GM12801 (cell line): ENCODE data around the gene DYTN.

Source experiments
- TF ChIP-seq, protein P1 (sequence below): IDR thresholded peaks from one replicate; pipeline ENCODE4 v1.5.1; 2011; ENCODE audit warnings: control low read depth; ENCODE audit not compliant: insufficient read length; ENCODE audit errors: extremely low read depth

The DYTN gene

DNA sequence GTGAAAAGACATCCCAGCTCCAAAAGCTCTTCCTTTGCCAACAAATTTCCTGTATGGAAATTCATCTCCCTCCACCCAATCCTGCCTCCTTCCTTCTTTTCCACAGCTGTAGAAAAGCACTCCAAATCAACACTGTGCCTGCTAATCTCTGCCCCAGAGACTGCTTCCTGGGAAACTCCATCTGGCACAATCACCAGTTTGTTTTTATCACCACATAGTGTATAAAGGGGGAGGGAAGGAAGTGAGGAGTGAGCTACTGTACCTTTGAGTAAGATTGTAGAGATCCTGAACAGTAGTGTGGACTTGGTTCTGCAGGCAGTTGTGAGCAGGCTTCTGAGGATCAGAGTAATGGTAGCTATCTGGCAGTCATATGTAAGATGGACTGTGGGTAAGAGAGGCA is 90.6 kb downstream of the DYTN start:
- TF ChIP-seq, protein P1, sequence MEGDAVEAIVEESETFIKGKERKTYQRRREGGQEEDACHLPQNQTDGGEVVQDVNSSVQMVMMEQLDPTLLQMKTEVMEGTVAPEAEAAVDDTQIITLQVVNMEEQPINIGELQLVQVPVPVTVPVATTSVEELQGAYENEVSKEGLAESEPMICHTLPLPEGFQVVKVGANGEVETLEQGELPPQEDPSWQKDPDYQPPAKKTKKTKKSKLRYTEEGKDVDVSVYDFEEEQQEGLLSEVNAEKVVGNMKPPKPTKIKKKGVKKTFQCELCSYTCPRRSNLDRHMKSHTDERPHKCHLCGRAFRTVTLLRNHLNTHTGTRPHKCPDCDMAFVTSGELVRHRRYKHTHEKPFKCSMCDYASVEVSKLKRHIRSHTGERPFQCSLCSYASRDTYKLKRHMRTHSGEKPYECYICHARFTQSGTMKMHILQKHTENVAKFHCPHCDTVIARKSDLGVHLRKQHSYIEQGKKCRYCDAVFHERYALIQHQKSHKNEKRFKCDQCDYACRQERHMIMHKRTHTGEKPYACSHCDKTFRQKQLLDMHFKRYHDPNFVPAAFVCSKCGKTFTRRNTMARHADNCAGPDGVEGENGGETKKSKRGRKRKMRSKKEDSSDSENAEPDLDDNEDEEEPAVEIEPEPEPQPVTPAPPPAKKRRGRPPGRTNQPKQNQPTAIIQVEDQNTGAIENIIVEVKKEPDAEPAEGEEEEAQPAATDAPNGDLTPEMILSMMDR = no peak

GRCh38 chr2:206626108-206626507 is 92.1 kb downstream of the DYTN start:
- TF ChIP-seq, protein P1 = no peak

GRCh38 chr2:206619011-206619410 is 99.2 kb downstream of the DYTN start:
- TF ChIP-seq, protein P1 = no peak

- TF ChIP-seq, protein P1 = no peak
Measured at GRCh38 chr2:206616151-206616550, 102.0 kb downstream of the DYTN start.

DNA sequence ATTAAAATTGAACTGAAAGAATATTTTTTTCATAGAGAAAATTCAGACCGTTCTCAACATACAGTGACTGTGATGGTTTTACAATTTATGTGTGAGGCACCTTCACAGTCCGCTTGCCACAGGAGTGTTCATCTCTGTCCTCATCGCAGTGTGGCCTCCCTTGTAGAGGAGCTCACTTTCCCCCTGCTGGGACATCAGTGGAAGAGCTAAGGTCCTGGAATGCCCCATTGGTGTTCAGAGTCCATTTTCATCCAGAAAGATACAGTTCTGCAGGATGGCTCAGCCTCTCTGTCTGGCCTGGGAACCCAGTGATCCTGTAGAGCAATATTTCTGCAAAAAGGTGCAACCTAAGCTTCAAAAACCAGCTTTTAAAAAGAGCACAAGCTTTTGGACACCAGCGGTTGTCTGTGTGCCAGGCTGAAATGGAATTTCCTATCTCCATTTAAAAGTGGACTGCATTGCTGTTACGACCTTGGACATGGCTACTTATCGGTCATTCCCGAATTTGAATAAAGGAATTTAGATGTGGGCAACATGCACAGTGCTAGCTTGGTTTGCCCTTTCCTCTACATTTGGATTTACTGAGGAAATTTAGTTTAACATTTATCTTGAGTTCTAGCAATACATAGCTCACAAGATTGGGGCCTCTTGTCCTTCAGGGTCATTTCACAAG is 102.6 kb downstream of the DYTN start:
- TF ChIP-seq, protein P1 = no peak

DNA sequence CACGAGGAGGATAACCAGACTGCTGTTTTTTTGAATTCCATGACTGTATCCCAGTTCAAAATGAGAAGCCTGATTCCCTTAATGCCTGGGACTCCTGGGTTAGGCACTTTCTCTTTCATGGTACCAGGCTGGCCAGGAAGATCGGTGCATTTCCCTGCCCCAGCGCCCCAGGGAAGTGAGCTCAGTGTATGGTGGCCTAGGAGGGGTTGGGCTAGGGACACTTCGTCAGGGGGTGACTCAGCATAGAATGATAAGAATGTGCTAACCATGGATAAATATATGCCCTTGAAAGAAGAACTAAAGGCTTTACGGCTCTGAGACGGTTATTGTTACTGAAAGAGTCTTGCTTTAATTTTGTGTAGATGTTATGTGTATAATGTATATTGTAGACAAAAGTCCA is 103.4 kb downstream of the DYTN start:
- TF ChIP-seq, protein P1 = no peak

GRCh38 chr2:206611736-206612135 is 106.5 kb downstream of the DYTN start:
- TF ChIP-seq, protein P1 = no peak
